ENCODE measurements around the gene MDM4.

MDM4 gene

DNA sequence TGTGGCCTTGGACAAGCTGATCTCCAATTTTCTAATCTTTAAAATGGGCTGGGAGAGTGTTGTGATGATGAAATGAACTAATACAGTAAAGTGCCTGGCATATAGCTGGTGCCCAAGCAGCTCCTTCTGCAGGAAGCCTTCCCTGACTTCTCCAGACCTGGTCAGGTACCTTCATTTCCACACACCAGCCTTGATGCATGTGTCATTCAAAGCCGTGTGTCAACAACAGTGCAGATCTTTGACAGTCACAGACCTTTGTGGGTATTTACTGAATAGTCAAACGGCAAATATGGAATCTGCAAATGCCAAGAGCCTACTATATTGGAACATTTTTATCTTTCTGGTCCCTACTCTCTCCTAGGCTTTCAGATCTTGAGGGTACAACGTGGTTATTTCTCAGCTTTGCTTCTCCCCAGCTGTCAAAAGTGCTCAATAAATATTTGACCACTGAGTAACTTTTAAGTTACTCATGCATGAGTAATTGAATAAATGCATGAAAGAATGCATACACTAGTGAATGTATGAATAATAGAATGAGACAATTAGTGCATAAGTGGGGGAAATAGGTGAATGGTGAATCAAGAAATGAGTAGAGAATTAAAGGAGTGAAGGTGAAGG lies 75.4 kb downstream of the MDM4 start:
- Histone ChIP-seq H4K20me1 (ENCODE audit: insufficient read depth, low read length) (no peaks in the 10 kb centered on the region), H3K9ac (ENCODE audit: low read depth, low read length) (no peak overlapping the region), H3K79me2 (ENCODE audit: insufficient read depth, low read length) (no peaks in the 10 kb centered on the region), H2AFZ (ENCODE audit: low read depth, low read length) (no peak overlapping the region), H3K27ac (ENCODE audit: low read length) (no peak overlapping the region), H3K4me1 (ENCODE audit: insufficient read depth, low read length) (no peaks in the 10 kb centered on the region), H3K4me2 (ENCODE audit: insufficient read depth, low read length) (no peak overlapping the region), H3K36me3 (ENCODE audit: insufficient read depth, low read length) (no peaks in the 10 kb centered on the region), H3K4me3 (ENCODE audit: low read depth in 1 of 2, low read length in 2 of 2) (no peak overlapping the region), H3K27me3 (ENCODE audit: insufficient read depth, low read length, poor library complexity) (no peaks in the 10 kb centered on the region), H3K9me3 (ENCODE audit: insufficient read depth, low read length, severe bottlenecking) (no peaks in the 10 kb centered on the region)
- no peak for DNase-seq
- no peak for ATAC-seq (ENCODE audit: insufficient read depth, low read depth)
- TF ChIP-seq, protein P1, sequence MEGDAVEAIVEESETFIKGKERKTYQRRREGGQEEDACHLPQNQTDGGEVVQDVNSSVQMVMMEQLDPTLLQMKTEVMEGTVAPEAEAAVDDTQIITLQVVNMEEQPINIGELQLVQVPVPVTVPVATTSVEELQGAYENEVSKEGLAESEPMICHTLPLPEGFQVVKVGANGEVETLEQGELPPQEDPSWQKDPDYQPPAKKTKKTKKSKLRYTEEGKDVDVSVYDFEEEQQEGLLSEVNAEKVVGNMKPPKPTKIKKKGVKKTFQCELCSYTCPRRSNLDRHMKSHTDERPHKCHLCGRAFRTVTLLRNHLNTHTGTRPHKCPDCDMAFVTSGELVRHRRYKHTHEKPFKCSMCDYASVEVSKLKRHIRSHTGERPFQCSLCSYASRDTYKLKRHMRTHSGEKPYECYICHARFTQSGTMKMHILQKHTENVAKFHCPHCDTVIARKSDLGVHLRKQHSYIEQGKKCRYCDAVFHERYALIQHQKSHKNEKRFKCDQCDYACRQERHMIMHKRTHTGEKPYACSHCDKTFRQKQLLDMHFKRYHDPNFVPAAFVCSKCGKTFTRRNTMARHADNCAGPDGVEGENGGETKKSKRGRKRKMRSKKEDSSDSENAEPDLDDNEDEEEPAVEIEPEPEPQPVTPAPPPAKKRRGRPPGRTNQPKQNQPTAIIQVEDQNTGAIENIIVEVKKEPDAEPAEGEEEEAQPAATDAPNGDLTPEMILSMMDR (IDR thresholded peaks at IDR 0.05; ENCODE audit: borderline replicate concordance, extremely low read depth, low read length, poor library complexity, severe bottlenecking), result no peak
- no peak for TF ChIP-seq EZH2 (IDR thresholded peaks at IDR 0.05; ENCODE audit: borderline replicate concordance, low read depth, low read length, severe bottlenecking)

DNA sequence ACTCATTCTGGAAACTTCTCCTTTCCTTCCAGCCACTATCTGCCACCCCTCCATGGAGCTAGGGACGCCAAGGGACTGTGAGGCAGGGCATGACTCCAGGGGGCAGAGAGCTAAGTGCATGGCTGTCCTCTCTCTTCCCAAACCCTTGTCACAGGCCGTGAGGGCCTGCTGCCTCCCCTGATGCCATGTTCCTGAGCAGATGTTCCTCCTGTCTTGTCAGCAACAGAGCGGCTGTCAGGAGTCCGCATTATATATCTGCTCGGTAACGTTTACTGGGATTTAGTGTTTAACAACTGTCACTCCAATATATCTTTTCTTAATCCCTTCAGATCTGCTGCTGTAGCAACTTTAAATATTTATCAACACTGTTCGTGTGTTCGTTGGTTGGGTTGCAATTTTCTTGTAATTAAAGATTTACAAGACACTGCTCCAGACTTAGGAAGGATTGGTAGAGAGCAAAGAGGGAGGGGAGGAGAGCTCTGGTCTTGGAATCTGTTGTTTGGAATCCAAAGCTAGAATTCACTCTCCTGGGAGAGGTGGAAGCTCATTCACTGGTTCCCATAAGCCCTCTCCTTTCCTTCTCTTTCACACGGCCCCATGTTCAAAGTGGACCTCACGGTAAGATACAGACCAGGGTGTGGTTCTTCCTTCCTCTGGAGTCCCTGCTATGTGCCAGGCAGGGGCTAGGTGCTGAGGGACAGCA lies 76.2 kb downstream of the MDM4 start:
- Histone ChIP-seq H3K4me2 (ENCODE audit: insufficient read depth, low read length) (no peak overlapping the region), H3K36me3 (ENCODE audit: insufficient read depth, low read length) (no peaks in the 10 kb centered on the region), H3K9me3 (ENCODE audit: insufficient read depth, low read length, severe bottlenecking) (no peaks in the 10 kb centered on the region), H4K20me1 (ENCODE audit: insufficient read depth, low read length) (no peaks in the 10 kb centered on the region), H3K79me2 (ENCODE audit: insufficient read depth, low read length) (no peaks in the 10 kb centered on the region), H3K9ac (ENCODE audit: low read depth, low read length) (no peak overlapping the region), H3K27me3 (ENCODE audit: insufficient read depth, low read length, poor library complexity) (no peaks in the 10 kb centered on the region), H3K4me1 (ENCODE audit: insufficient read depth, low read length) (no peaks in the 10 kb centered on the region), H3K4me3 (ENCODE audit: low read depth in 1 of 2, low read length in 2 of 2) (no peak overlapping the region), H2AFZ (ENCODE audit: low read depth, low read length) (no peak overlapping the region), H3K27ac (ENCODE audit: low read length) (no peak overlapping the region)
- TF ChIP-seq, protein P1 (IDR thresholded peaks at IDR 0.05; ENCODE audit: borderline replicate concordance, extremely low read depth, low read length, poor library complexity, severe bottlenecking), result no peak
- TF ChIP-seq EZH2 (IDR thresholded peaks at IDR 0.05; ENCODE audit: borderline replicate concordance, low read depth, low read length, severe bottlenecking), result no peak
- DNase-seq (no peak), ATAC-seq (ENCODE audit: insufficient read depth, low read depth) (no peak)

DNA sequence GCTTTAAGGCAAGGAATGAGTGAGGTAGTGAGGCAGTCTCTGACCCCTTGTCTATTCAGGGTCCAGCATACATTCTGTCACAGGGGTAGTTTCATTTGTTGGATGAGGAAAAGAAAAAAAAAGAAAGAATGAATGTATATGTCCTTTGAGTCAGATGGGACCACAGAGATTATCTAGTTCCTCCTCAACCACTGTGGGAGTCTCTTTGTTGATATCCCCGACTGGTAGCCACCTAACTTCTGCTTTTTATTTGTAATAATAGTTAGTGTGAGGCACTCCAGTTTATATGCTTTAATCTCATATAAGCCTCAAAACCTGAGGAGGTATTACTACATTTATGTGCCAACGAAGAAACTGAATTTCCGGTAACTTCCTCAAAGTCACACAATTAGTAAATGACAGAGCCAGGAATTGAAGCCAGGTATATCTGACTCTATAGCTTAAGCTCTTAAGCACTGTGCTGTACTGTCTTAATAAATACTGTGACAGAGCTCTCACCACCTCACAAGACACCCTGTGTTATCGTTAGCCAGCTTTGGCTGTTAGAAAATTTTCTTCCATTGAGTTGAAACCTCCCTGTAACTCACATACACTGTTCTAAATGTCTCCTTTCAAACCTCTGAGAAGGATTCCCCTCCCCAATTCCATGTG lies 82.2 kb downstream of the MDM4 start:
- DNase-seq (no peak), ATAC-seq (ENCODE audit: insufficient read depth, low read depth) (no peak)
- Histone ChIP-seq H3K27ac (ENCODE audit: low read length) (no peak overlapping the region), H3K4me1 (ENCODE audit: insufficient read depth, low read length) (no peaks in the 10 kb centered on the region), H4K20me1 (ENCODE audit: insufficient read depth, low read length) (no peaks in the 10 kb centered on the region), H3K36me3 (ENCODE audit: insufficient read depth, low read length) (no peaks in the 10 kb centered on the region), H2AFZ (ENCODE audit: low read depth, low read length) (no peak overlapping the region), H3K79me2 (ENCODE audit: insufficient read depth, low read length) (no peaks in the 10 kb centered on the region), H3K9ac (ENCODE audit: low read depth, low read length) (no peak overlapping the region), H3K27me3 (ENCODE audit: insufficient read depth, low read length, poor library complexity) (no peaks in the 10 kb centered on the region), H3K4me2 (ENCODE audit: insufficient read depth, low read length) (no peak overlapping the region), H3K9me3 (ENCODE audit: insufficient read depth, low read length, severe bottlenecking) (no peaks in the 10 kb centered on the region), H3K4me3 (ENCODE audit: low read depth in 1 of 2, low read length in 2 of 2) (no peak overlapping the region)
- TF ChIP-seq, protein P1 (IDR thresholded peaks at IDR 0.05; ENCODE audit: borderline replicate concordance, extremely low read depth, low read length, poor library complexity, severe bottlenecking), result no peak
- TF ChIP-seq EZH2 (IDR thresholded peaks at IDR 0.05; ENCODE audit: borderline replicate concordance, low read depth, low read length, severe bottlenecking), result no peak
